22Rv1 (cell line): ENCODE results near the gene PXK.

ENCODE experiments used
- H3K27ac ChIP-seq: fragments of 450-650 bp; 2 replicates; pipeline ENCODE4 v1.5.1; 2017
- CTCF ChIP-seq: fragments of 450-650 bp; IDR thresholded peaks from 2 replicates; pipeline ENCODE4 v1.5.1; 2017; ENCODE audit warnings: mild to moderate bottlenecking
- ZFX ChIP-seq: fragments of 450-650 bp; IDR thresholded peaks from 2 replicates; pipeline ENCODE4 v1.6.1; 2017; ENCODE audit warnings: antibody characterized with exemption, borderline replicate concordance

PXK gene

DNA sequence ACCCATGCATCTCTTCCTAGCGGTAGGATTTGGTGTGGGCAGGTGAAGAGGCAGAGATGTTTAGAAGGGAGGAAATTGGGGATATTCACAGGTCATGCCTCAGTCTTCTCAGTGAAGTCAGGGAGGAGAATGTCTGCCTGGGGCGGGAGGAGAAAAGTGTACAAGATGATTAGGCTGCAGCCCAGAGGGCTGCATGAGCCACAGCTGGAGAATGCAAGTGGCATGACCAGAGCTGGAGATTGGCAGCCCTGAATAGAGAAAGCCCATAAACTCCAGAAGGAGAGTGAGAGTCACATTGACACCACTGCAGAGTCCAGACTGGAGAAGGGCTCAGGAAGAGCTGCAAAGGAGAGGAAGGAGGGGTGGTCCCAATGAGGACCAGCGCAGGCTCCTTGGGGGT, 78.3 kb downstream of the PXK start:
- no peak for TF ChIP-seq ZFX
- TF ChIP-seq CTCF = no peak

DNA sequence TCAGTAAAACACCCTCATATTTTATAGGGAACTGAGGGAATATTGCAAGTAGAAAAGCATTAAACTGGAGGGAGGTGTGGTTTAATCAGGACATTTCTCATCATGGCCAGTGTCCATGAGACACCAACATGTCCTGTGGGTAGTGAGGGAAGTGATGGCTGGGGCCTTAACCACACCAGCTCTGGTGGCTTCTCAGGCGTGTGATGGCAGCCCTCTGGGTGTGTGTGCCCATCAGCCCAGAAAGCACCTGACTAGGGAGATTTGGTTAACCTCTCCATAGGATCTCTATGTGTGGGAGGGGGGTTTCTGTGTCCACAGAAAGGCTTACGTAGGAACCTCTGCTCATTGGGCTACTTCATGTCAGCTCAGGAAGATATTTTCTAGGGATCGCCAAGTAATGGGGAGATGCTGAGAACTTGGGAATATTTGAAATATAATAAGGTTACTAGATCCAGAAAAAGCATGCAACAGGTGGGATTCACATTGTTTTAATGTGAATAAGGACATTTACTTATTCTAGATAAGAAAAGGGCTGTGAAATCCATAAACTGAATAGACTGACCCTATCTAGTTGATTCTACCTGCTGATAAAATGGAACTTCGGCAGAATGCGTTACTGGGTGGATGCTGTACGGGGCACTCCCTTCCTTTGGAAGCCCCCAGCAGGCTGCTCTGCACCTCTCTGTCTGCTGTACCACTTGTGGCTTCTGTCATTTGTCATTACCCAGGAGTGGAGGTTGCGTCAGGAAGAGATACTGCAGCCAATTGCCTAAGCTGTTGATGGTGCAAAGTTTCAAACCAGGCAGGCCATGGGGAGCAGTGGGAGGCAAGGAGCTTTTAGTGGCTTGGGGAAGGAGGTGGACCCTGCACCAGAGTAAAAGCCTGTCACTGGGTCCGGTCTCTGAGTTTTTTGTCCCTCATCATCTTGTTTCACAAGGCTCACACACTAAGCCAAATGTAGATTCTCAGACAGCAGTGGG, 79.4 kb downstream of the PXK start:
- H3K27ac ChIP-seq = no peak overlapping the region
- no peak for TF ChIP-seq CTCF
- TF ChIP-seq ZFX = no peak

More for the DNA sequence above, 78.3 kb downstream of the PXK start:
- no peak overlapping the region for H3K27ac ChIP-seq

DNA sequence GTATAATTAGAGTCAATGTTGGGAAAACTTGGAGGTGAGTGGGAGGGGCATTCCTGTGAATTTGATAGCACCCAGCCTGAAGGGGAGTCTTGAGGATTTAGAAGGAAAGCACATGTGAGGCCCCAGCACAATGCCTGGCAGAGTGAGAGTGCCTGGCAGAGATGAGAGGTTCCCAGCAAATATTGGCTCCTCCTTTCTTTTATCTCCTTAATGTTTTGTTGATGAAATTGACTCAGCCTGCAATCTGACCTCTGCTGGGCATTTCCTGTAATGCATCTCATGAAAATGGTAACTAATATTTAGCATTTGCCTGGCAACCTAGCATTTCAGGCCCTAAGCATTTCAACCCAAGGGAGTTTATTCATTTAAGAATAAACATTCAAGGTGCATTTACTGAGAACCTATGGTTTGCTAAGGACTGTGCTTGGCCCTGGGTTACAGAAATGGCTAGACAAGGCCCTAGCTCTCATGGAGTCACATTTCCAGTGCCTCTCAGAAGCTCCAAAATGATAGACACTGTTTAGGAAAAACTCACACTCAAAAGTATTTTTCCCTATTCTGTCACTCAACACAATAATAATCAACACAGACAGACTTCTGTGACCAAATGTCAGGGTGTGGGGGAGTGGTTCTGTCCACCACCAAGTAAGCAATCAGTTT, 82.0 kb downstream of the PXK start:
- TF ChIP-seq CTCF = peak; percentile 86
- no peak for TF ChIP-seq ZFX
- H3K27ac ChIP-seq = no peak overlapping the region

DNA sequence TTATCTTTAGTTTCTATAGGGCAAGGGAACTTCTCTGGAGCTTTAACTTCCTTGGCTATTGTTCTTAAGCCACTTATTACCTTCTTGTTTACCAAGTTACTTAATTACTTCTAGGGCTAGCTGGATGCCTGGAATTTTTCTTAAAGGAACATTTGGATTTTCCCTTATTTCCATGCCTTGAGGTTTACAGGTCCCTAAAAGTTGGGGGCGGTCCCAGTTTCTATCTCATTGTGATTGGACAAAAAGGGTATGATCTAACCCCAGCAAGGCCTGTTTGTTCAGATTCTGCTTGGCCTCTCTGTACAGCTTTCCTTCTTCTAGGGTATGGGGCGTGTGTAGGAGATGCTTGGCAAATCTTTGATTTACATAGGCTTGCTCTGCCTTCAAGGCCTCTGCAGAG, 83.5 kb downstream of the PXK start:
- H3K27ac ChIP-seq = no peak overlapping the region
- no peak for TF ChIP-seq ZFX
- TF ChIP-seq CTCF = no peak

GRCh38 chr3:58417075-58417474, 84.4 kb downstream of the PXK start:
- TF ChIP-seq ZFX (no peak), CTCF (no peak)
- H3K27ac ChIP-seq = no peak overlapping the region

GRCh38 chr3:58418227-58418626, 85.5 kb downstream of the PXK start:
- H3K27ac ChIP-seq = no peak overlapping the region
- TF ChIP-seq CTCF = no peak
- TF ChIP-seq ZFX = no peak
